Stimulated activated CD4-positive, alpha-beta T cell treated with anti-CD3 and anti-CD28 coated beads, Interleukin-15, amount 100 ng/mL, for 48 hours (primary cell): ENCODE results near the gene ZFP36L2.
"Not testable (repeated sequence)": the region's sequence is repeated elsewhere in the genome, so short reads cannot be mapped to it uniquely, and the experiment has no call there.

Experiments used
- DNase-seq, 2 donors: peaks; one replicate each; pipeline ENCODE4 v3.0.0-alpha.2; 2020; ENCODE audit warnings: low read depth in 2 of 2

The ZFP36L2 gene

GRCh38 chr2:43209204-43209717, 17.1 kb downstream of the ZFP36L2 start:
- DNase-seq: no peak

DNA sequence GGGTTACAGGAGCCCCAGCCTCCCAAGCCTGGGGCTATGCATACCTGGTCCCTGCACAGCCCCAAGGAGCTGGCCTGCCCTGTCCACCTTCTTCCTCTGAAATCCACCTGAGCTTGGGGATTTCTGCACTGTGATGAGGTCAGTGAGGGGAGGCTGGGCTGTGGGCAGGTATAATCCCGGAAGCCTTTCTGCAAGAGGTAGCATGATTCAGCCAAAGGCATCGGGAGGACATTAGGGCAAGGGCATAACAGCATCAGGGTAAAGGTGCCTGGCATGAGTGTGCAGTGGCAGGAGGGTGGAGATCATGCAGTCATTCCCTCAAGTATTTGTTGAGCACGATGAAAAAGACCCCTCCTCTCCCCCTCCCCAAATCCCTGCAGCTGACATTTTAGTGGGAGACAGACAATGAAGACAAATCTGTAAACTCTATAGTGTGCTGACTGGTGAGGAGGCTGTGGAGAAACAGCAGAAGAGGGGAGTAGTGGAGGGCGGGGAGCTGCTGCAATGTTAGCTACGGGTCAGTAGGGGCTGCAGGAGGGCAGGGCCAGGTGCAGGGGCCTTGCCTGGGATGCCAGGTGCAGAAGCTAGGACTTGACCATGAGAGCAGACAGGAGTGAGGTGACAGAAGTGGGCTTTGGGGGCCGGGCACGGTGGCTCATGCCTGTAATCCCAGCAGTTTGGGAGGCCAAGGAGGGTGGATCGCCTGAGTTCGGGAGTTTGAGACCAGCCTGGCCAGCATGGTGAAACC, 18.7 kb downstream of the ZFP36L2 start:
- no peak for DNase-seq

DNA sequence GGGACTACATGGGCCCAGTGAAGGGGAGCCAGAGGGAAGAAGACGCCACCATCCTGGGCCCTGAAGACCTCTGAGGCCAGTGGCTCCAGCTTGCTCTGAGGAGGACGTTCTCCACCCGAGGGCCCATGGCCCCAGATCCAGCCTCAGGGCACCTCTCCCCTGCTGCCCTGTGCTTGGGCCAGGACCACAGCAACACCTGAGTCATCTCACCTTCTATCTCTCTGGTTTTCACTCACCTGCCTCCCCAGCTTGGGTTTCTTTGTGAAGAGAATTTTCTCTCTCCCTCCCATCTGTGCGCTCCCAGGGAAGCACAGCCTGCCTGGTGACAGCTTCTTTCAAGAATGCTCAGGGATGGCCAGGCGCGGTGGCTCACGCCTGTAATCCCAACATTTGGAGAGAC, 19.8 kb downstream of the ZFP36L2 start:
- no peak for DNase-seq

DNA sequence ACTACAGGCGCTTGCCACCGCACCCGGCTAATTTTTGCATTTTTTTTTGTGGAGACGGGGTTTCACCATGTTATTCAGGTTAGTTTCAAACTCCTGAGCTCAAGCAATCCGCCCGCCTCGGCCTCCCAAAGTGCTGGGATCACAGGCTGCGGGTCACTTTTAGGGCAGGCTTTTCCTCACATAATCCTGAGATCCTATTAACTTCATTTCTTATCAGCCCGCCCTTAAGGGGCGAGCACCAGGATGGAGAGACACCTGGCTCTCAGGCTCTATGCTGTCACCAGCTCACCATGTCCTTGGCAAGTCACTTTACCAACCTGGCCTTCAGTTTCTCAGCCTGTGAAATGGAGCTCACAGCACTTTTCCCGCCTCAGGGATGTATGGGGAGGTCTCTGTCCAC, 23.0 kb downstream of the ZFP36L2 start:
- DNase-seq: no peak

DNA sequence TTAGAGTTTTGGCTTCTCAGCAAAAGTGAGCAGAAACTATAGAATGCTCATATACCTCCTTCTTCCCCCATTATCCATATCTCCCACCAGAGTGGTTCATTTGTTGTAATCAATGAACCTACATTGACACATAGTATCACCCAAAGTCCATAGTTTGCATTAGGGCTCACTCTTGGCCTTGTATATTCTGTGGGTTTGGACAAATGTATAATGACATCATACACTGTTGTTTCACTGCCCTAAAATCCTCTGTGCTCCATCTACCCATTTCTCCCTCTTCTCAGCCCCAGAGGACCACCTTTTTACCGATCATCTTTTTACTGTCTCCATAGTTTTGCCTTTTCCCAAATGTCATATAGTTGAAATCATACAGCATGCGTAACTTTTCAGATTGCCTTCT, 24.1 kb downstream of the ZFP36L2 start:
- DNase-seq: no peak

GRCh38 chr2:43201497-43201896, 24.9 kb downstream of the ZFP36L2 start:
- no peak for DNase-seq

- no peak for DNase-seq
Observed at GRCh38 chr2:43201016-43201415, 25.4 kb downstream of the ZFP36L2 start.

GRCh38 chr2:43199492-43200488, 26.6 kb downstream of the ZFP36L2 start:
- no peak for DNase-seq

DNA sequence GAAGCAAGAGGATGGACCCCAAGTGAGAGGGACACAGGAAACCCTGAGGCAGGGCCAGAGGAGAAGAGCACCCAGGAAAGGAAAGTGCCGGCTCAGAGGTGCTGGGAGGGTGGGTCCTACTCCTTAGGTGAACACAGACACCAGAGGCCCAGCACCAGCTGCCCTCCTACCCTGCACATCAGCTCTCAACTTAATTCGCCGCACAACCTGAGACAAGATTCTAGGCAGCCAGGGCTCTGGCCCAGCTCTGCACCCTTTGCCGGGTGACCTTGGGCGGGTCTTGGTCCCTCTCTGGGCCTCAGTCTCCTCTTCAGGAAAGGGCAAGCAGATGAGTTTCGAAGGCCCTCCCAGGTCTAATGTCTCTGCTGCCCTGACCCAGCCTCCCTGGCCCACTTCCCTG, 28.1 kb downstream of the ZFP36L2 start:
- no peak for DNase-seq

DNA sequence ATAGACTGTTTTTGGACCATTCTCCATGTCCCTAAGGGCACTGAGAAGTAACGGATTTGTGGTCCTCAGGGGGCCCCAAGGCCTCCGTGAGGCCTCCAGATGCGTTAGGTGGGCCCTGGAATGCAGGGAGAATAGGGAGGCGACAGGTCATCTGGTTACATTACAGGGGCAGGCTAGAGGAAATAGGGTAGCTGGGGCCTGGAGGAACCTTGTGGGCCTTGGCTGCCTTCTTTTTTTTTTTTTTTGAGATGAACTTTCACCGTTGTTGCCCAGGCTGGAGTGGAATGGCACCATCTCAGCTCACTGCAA, 28.9 kb downstream of the ZFP36L2 start:
- DNase-seq: no peak

DNA sequence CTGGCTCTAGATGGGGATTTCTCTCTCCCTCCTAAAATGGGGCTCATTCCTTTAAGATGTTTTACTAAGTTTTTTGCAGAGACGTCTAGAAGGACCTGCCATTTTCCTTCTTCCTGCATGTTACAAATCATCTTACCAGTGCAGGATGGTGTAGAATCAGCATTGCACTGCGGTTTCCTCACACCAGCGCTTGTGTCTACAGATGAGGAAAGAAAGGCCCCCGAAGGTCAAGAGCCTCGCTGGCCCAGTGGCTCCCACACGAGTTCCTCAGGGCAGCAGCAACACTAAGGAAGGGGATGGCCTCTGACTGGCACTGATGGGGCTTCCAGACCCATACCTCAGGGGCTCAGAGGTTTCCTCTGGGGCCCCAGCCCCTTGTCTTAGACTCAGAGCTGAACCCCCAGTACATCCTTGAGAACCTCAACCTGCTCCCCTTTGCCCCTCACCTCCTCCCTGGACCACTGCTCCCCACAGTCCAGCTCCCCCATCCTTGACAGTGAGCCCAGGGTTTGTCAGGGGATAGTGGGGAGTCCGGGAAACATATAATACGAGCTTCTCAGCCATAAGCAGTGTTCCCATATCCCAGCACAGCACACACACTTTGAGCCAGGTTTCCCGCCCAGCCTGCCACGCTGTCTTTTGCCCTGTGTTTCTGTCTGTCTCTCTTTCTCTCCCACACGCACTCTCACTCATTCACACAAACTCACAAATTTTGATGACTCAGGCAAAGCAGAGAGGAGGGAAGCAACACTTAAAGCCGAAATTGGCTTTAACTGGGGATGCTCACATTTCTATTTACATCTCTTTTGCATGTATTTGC, 29.4 kb downstream of the ZFP36L2 start:
- no peak for DNase-seq

GRCh38 chr2:43194121-43194869, 32.1 kb downstream of the ZFP36L2 start:
- no peak for DNase-seq

DNA sequence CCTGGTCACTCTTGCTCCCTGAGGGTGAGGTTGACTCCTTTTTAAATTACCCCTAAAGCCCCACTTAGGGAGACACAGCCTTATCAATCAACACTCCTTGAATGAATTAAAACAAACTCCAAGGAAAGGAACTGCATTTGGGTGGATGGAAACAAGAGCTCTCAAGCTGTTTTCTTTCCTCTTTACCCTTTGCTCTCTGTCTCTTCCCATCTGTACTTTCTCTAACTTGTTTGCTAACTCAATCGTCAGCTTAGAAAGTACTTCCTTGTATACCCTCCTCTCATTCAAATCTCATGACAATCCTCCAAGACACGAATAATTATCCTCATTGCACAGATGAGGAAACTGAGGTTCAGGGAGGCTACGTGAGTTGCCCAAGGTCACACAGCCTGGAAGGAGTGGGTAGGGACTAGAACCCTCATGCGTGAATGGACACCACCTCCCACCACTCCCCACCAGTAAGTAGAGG, 32.7 kb downstream of the ZFP36L2 start:
- no peak for DNase-seq

- DNase-seq: no peak
Observed at GRCh38 chr2:43192744-43193651, 33.4 kb downstream of the ZFP36L2 start.

DNA sequence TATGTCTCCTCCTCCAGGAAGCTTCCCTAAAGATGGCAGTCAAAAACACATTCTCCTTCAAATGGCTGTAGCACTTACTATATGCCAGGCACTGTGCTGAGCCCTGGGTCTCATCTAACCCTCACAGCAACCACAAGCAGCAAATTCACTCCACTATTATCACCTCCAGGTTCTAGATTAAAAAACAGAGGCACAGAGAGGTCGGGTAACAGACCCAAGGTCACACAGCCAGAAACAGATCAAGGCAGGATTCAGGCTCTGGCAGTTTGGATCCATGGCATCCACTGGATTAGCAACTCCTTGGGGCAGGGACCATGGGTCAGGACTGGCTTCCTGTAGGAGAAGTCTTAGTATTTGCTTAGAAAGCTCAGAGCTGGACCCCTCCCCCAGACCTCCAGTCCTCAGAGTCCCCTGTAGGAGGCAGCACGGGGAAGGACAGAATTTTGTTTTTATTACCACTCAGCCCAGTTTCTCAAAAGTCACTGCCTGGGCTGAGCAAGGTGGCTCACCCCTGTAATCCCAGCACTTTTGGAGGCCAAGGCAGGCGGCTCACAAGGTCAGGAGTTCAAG, 34.4 kb downstream of the ZFP36L2 start:
- no peak for DNase-seq

DNA sequence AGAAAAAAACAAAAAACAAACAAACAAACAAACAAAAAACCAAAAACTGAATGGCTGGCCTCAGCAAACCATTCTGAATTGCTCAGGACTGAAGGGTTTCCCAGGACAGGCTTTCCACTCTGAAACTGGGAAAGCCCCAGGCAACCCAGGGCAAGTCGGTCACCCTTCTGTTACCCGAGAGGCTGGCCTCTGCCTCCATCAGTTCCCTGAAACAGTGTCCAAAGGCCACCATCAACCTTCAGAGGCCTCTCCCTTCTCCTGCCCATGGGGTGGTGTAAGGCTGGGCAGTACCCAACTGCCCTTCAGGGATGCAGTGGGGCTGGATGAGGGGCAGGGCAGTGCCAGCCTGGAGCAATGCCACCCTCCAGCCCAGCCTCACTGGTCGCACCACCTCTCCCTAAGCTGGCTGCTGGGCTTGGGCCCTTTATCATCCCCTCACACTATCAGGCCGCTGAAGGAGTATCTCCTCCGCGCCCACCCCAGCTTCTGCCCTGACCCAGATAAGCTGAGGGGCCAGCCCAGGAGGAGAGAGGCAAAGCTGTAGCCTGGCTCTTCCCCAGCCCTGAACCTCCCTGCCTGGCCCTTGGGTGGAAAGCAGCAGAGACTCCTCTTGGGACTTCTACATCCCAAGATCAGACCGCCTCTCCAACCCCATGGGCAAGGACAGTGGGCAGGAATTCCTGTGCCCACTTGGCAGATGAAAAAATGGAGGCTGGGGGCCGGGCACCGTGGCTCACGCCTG, 35.9 kb downstream of the ZFP36L2 start:
- no peak for DNase-seq

- not testable (repeated sequence) for DNase-seq
Observed at GRCh38 chr2:43189861-43190260, 36.5 kb downstream of the ZFP36L2 start.

GRCh38 chr2:43188561-43189386, 37.6 kb downstream of the ZFP36L2 start:
- no peak for DNase-seq
